ENCODE results near the gene PROZ.

- TF ChIP-seq POLR2AphosphoS5 (IDR thresholded peaks at IDR 0.05) (no peak), CTCF (IDR thresholded peaks at IDR 0.05) (no peak)
These were observed 14.8 kb upstream of the PROZ start for GRCh38 chr13:113143466-113144254.
